ENCODE data around the gene LYPD6B.
A peak's percentile ranks its signal among the peaks of the same experiment; 100 is the strongest.

Gene LYPD6B

GRCh38 chr2:149038442-149039212 is at the start of gene LYPD6B:
LYPD6B (plus strand) TSS chr2:149038699; CDS start chr2:149130949, 92,250 bp downstream.
- no peak for DNase-seq (ENCODE audit: low read depth)

- DNase-seq (ENCODE audit: low read depth), result peak; percentile 22
Observed at GRCh38 chr2:148989882-148990493, 48.5 kb upstream of the LYPD6B start.

- no peak for DNase-seq (ENCODE audit: low read depth)
Observed at GRCh38 chr2:148990968-148991367, 47.5 kb upstream of the LYPD6B start.

- DNase-seq (ENCODE audit: low read depth), result no peak
Observed at GRCh38 chr2:148992448-148992847, 46.1 kb upstream of the LYPD6B start.

- DNase-seq (ENCODE audit: low read depth), result no peak
Observed at GRCh38 chr2:148993351-148993750, 45.1 kb upstream of the LYPD6B start.

- DNase-seq (ENCODE audit: low read depth), result no peak
Observed at GRCh38 chr2:148994341-148994740, 44.2 kb upstream of the LYPD6B start.

- no peak for DNase-seq (ENCODE audit: low read depth)
Observed at GRCh38 chr2:148996805-148997204, 41.7 kb upstream of the LYPD6B start.

- no peak for DNase-seq (ENCODE audit: low read depth)
Observed at GRCh38 chr2:148998165-148998830, 40.2 kb upstream of the LYPD6B start.

GRCh38 chr2:148998831-148999200 is 39.7 kb upstream of the LYPD6B start:
- DNase-seq (ENCODE audit: low read depth), result no peak

GRCh38 chr2:148999451-148999921 is 39.0 kb upstream of the LYPD6B start:
- DNase-seq (ENCODE audit: low read depth), result no peak

- DNase-seq (ENCODE audit: low read depth), result no peak
Observed at GRCh38 chr2:149000158-149000938, 38.2 kb upstream of the LYPD6B start.

GRCh38 chr2:149001496-149001895 is 37.0 kb upstream of the LYPD6B start:
- no peak for DNase-seq (ENCODE audit: low read depth)

- no peak for DNase-seq (ENCODE audit: low read depth)
Observed at GRCh38 chr2:149002378-149002890, 36.1 kb upstream of the LYPD6B start.

- DNase-seq (ENCODE audit: low read depth), result no peak
Observed at GRCh38 chr2:149002891-149003740, 35.4 kb upstream of the LYPD6B start.

- DNase-seq (ENCODE audit: low read depth), result no peak
Observed at GRCh38 chr2:149004836-149005235, 33.7 kb upstream of the LYPD6B start.

- no peak for DNase-seq (ENCODE audit: low read depth)
Observed at GRCh38 chr2:149005471-149006077, 32.9 kb upstream of the LYPD6B start.

- DNase-seq (ENCODE audit: low read depth), result no peak
Observed at GRCh38 chr2:149006883-149007543, 31.5 kb upstream of the LYPD6B start.

- DNase-seq (ENCODE audit: low read depth), result no peak
Observed at GRCh38 chr2:149008381-149008780, 30.1 kb upstream of the LYPD6B start.

GRCh38 chr2:149009576-149010461 is 28.7 kb upstream of the LYPD6B start:
- DNase-seq (ENCODE audit: low read depth), result no peak
